HCT116 (cell line): ENCODE results near the gene CARMIL1.

ENCODE experiments used
- CEBPB ChIP-seq: IDR thresholded peaks from 2 replicates; pipeline ENCODE4 v1.6.1; 2012; ENCODE audit warnings: low read depth
- EZH2 ChIP-seq: fragments of 200-600 bp; sonication (generic); IDR thresholded peaks from 2 replicates; pipeline ENCODE4 v1.6.1; 2017; ENCODE audit warnings: antibody characterized with exemption, mixed run types
- POLR2A ChIP-seq: IDR thresholded peaks from 2 replicates; pipeline ENCODE4 v1.7.0; 2011; ENCODE audit warnings: borderline replicate concordance; ENCODE audit not compliant: insufficient read depth, insufficient read length; ENCODE audit errors: extremely low read depth
- POLR2AphosphoS5 ChIP-seq: IDR thresholded peaks from 2 replicates; pipeline ENCODE4 v1.6.1; 2011; ENCODE audit warnings: mild to moderate bottlenecking, low read depth, low read length, moderate library complexity
- RAD21 ChIP-seq: IDR thresholded peaks from 2 replicates; pipeline ENCODE4 v1.6.1; 2012; ENCODE audit warnings: low read depth, mild to moderate bottlenecking
- SIN3A ChIP-seq: IDR thresholded peaks from 2 replicates; pipeline ENCODE4 v1.6.1; 2012; ENCODE audit warnings: low read depth
- SP1 ChIP-seq: IDR thresholded peaks from 2 replicates; pipeline ENCODE4 v1.6.1; 2012; ENCODE audit warnings: low read depth
- YY1 ChIP-seq: IDR thresholded peaks from 2 replicates; pipeline ENCODE4 v1.6.1; 2011; ENCODE audit warnings: low read length, low read depth, moderate library complexity, mild to moderate bottlenecking; ENCODE audit not compliant: insufficient replicate concordance; ENCODE audit errors: extremely low read depth
- TF ChIP-seq, protein P1 (sequence below): IDR thresholded peaks from 2 replicates; pipeline ENCODE4 v1.6.1; 2012
- TF ChIP-seq, protein P2 (sequence below), 3 experiments: fragments of 200-600 bp in 1 of 3; sonication (generic) in 1 of 3; IDR thresholded peaks in 2 of 3; conservative IDR thresholded peaks in 1 of 3; 2 replicates each; pipeline ENCODE4 v1.5.1; 2012 to 2017; ENCODE audit warnings: low read depth in 2 of 3, low read length in 2 of 3, antibody characterized with exemption in 1 of 3, borderline replicate concordance in 1 of 3, control low read depth in 1 of 3, mild to moderate bottlenecking in 1 of 3, mixed read lengths in 1 of 3, mixed run types in 1 of 3, moderate library complexity in 1 of 3; ENCODE audit not compliant: insufficient read depth in 1 of 3
- TF ChIP-seq, protein P3 (sequence below): IDR thresholded peaks from 2 replicates; pipeline ENCODE4 v1.6.1; 2011; ENCODE audit warnings: mild to moderate bottlenecking, low read length, moderate library complexity; ENCODE audit not compliant: insufficient replicate concordance; ENCODE audit errors: extremely low read depth
- TF ChIP-seq, protein P4 (sequence below): IDR thresholded peaks from 2 replicates; pipeline ENCODE4 v1.6.1; 2012; ENCODE audit warnings: low read depth

DNA sequence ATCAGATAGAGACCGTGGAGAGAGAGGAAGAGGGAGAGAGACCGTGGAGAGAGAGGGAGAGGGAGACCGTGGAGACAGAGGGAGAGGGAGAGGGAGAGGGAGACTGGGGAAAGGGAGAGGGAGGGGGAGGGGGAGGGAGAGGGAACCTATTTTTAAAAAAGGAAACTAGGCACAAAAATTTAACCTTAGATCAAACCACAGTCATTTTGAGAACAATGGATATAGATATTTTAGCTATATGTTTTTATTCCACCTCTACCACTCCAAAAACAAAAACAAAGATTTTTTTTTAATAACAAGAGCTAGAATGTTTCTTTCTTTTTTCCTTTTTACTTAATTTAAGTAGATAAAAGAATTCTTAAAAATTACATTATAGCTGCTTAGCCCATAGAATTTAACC, 307.8 kb downstream of the CARMIL1 start:
- TF ChIP-seq, protein P1, sequence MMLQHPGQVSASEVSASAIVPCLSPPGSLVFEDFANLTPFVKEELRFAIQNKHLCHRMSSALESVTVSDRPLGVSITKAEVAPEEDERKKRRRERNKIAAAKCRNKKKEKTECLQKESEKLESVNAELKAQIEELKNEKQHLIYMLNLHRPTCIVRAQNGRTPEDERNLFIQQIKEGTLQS, result no peak
- no peak for TF ChIP-seq POLR2A
- TF ChIP-seq, protein P2, sequence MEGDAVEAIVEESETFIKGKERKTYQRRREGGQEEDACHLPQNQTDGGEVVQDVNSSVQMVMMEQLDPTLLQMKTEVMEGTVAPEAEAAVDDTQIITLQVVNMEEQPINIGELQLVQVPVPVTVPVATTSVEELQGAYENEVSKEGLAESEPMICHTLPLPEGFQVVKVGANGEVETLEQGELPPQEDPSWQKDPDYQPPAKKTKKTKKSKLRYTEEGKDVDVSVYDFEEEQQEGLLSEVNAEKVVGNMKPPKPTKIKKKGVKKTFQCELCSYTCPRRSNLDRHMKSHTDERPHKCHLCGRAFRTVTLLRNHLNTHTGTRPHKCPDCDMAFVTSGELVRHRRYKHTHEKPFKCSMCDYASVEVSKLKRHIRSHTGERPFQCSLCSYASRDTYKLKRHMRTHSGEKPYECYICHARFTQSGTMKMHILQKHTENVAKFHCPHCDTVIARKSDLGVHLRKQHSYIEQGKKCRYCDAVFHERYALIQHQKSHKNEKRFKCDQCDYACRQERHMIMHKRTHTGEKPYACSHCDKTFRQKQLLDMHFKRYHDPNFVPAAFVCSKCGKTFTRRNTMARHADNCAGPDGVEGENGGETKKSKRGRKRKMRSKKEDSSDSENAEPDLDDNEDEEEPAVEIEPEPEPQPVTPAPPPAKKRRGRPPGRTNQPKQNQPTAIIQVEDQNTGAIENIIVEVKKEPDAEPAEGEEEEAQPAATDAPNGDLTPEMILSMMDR (IDR thresholded peaks at IDR 0.05 in 2 of 3, conservative IDR thresholded peaks at IDR 0.05 in 1 of 3; ENCODE audit: borderline replicate concordance in 1 of 3, insufficient read depth in 1 of 3, low read depth in 2 of 3, low read length in 2 of 3), result no peak
- no peak for TF ChIP-seq CEBPB
- TF ChIP-seq SP1, result no peak
- TF ChIP-seq POLR2AphosphoS5, result no peak
- TF ChIP-seq, protein P3, sequence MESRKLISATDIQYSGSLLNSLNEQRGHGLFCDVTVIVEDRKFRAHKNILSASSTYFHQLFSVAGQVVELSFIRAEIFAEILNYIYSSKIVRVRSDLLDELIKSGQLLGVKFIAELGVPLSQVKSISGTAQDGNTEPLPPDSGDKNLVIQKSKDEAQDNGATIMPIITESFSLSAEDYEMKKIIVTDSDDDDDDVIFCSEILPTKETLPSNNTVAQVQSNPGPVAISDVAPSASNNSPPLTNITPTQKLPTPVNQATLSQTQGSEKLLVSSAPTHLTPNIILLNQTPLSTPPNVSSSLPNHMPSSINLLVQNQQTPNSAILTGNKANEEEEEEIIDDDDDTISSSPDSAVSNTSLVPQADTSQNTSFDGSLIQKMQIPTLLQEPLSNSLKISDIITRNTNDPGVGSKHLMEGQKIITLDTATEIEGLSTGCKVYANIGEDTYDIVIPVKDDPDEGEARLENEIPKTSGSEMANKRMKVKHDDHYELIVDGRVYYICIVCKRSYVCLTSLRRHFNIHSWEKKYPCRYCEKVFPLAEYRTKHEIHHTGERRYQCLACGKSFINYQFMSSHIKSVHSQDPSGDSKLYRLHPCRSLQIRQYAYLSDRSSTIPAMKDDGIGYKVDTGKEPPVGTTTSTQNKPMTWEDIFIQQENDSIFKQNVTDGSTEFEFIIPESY, result no peak
- TF ChIP-seq, protein P4, sequence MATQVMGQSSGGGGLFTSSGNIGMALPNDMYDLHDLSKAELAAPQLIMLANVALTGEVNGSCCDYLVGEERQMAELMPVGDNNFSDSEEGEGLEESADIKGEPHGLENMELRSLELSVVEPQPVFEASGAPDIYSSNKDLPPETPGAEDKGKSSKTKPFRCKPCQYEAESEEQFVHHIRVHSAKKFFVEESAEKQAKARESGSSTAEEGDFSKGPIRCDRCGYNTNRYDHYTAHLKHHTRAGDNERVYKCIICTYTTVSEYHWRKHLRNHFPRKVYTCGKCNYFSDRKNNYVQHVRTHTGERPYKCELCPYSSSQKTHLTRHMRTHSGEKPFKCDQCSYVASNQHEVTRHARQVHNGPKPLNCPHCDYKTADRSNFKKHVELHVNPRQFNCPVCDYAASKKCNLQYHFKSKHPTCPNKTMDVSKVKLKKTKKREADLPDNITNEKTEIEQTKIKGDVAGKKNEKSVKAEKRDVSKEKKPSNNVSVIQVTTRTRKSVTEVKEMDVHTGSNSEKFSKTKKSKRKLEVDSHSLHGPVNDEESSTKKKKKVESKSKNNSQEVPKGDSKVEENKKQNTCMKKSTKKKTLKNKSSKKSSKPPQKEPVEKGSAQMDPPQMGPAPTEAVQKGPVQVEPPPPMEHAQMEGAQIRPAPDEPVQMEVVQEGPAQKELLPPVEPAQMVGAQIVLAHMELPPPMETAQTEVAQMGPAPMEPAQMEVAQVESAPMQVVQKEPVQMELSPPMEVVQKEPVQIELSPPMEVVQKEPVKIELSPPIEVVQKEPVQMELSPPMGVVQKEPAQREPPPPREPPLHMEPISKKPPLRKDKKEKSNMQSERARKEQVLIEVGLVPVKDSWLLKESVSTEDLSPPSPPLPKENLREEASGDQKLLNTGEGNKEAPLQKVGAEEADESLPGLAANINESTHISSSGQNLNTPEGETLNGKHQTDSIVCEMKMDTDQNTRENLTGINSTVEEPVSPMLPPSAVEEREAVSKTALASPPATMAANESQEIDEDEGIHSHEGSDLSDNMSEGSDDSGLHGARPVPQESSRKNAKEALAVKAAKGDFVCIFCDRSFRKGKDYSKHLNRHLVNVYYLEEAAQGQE, result no peak
- TF ChIP-seq EZH2, result no peak
- TF ChIP-seq YY1, result no peak
- TF ChIP-seq SIN3A, result no peak
- TF ChIP-seq RAD21, result no peak
